Mammary epithelial cell (primary cell): Measurements from ENCODE around the gene PCCA.

ENCODE experiments used
- EZH2 ChIP-seq: IDR thresholded peaks from 2 replicates; pipeline ENCODE4 v1.6.1; 2012; ENCODE audit warnings: low read length, inconsistent platforms, borderline replicate concordance
- TF ChIP-seq, protein P1 (sequence below), 2 donors: IDR thresholded peaks in 1 of 2; conservative IDR thresholded peaks in 1 of 2; 2 replicates each; pipeline ENCODE4 v1.5.1; 2011 to 2012; ENCODE audit warnings: inconsistent platforms in 2 of 2, low read length in 2 of 2, mild to moderate bottlenecking in 2 of 2, control low read depth in 1 of 2, low read depth in 1 of 2; ENCODE audit not compliant: insufficient read depth in 1 of 2; ENCODE audit errors: extremely low read depth in 1 of 2

DNA sequence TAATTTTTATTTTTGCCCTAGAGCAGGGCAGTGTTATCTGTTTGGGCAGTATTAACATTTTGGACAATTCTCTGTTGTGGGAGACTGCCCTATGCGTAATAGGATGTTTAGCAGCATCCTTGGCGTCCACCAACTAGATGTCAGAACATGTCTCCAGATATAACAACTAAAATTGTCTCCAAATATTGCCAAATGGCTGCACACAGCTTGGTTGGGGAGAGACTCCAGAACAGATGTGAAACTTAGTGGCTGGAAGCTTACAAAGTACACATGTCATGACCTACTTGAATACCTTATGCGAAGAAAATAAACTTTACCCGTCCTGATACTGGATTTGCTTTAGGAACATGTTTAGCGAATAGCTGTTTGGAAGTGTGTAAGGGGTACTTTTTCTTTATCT, 376.7 kb downstream of the PCCA start:
- TF ChIP-seq, protein P1, sequence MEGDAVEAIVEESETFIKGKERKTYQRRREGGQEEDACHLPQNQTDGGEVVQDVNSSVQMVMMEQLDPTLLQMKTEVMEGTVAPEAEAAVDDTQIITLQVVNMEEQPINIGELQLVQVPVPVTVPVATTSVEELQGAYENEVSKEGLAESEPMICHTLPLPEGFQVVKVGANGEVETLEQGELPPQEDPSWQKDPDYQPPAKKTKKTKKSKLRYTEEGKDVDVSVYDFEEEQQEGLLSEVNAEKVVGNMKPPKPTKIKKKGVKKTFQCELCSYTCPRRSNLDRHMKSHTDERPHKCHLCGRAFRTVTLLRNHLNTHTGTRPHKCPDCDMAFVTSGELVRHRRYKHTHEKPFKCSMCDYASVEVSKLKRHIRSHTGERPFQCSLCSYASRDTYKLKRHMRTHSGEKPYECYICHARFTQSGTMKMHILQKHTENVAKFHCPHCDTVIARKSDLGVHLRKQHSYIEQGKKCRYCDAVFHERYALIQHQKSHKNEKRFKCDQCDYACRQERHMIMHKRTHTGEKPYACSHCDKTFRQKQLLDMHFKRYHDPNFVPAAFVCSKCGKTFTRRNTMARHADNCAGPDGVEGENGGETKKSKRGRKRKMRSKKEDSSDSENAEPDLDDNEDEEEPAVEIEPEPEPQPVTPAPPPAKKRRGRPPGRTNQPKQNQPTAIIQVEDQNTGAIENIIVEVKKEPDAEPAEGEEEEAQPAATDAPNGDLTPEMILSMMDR (conservative IDR thresholded peaks at IDR 0.05 in 1 of 2, IDR thresholded peaks at IDR 0.05 in 1 of 2; ENCODE audit: extremely low read depth in 1 of 2, insufficient read depth in 1 of 2, low read depth in 1 of 2, low read length in 2 of 2), result no peak
- no peak for TF ChIP-seq EZH2
